ENCODE results near the gene FNDC1. TPM values are rescaled to one million over a fixed set of nuclear protein-coding genes. Genes with fewer than 3 reads are reported as not detected.

Gene FNDC1
- polyA plus RNA-seq, 1 experiment: 0.01 TPM

DNA sequence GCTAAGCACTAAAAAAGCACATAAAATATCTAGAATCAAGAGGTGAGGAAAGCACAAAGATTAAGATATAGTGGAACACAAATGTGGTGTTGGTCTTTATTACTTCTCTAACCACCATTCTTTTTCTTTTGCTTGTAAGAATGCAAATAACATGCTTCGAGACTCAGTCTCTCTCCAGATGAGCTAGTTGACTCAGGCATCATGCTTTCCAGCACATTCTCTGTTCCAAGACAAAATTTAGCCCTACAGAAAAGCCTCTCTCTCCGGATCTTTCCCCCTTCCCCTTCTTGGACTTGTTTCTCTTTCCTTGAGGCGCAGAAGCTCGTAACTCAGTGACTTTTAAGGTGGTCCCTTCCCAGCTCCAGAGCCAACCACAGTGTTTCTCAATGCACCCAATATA, 91.0 kb downstream of the FNDC1 start:
- DNase-seq (ENCODE audit: low read depth, low spot score): no peak
- CTCF ChIA-PET: interaction anchor here (1.4 kb wide), 1 partner anchor 395 kb away, joined by 4 read pairs; no protein-coding TSS in a partner anchor
- H3K9me3 ChIP-seq (ENCODE audit: control insufficient read depth, insufficient read depth, low read length): no peaks in the 10 kb centered on the region
- H3K27ac ChIP-seq (ENCODE audit: low read depth, low read length): no peak overlapping the region
- no peaks in the 10 kb centered on the region for H3K27me3 ChIP-seq (ENCODE audit: control insufficient read depth, insufficient read depth, low read length)
- POLR2A ChIA-PET: no interaction called here
- TF ChIP-seq CTCF (IDR thresholded peaks at IDR 0.05; ENCODE audit: low read depth, low read length): no peak
- no peak overlapping the region for H3K4me3 ChIP-seq (ENCODE audit: low read depth, low read length)

- H3K4me3 ChIP-seq (ENCODE audit: low read depth, low read length): no peak overlapping the region
- H3K27ac ChIP-seq (ENCODE audit: low read depth, low read length): no peak overlapping the region
- H3K27me3 ChIP-seq (ENCODE audit: control insufficient read depth, insufficient read depth, low read length): no peaks in the 10 kb centered on the region
- no peak for DNase-seq (ENCODE audit: low read depth, low spot score)
- no peaks in the 10 kb centered on the region for H3K9me3 ChIP-seq (ENCODE audit: control insufficient read depth, insufficient read depth, low read length)
- ChIA-PET POLR2A (no interaction called here), CTCF (interaction anchor here (0.6 to 2.5 kb wide), 3 partner anchors 9 to 393 kb away, joined by 3 to 15 read pairs (median 4); no protein-coding TSS in a partner anchor)
- TF ChIP-seq CTCF (IDR thresholded peaks at IDR 0.05; ENCODE audit: low read depth, low read length): no peak
Measured at GRCh38 chr6:159261995-159262394, 92.8 kb downstream of the FNDC1 start.

DNA sequence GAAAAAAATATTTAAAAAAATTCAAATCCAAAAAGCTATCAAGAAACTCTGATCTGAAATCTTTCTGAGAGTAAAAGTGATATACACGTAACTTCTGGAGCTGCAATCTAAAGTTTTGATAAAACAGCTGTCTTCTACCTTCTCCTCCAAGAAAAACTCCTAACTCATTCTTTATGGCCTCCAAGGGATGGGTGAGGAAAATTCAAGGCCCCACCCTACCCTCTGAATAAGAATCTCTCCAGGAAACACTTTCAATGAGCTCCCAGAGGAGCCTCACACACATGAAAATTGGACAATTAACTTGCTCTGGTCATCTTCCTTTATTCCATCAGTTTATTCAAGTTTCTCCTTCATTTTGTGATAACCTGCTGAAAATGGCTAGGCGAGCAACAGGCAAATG, 93.4 kb downstream of the FNDC1 start:
- no peak overlapping the region for H3K4me3 ChIP-seq (ENCODE audit: low read depth, low read length)

DNA sequence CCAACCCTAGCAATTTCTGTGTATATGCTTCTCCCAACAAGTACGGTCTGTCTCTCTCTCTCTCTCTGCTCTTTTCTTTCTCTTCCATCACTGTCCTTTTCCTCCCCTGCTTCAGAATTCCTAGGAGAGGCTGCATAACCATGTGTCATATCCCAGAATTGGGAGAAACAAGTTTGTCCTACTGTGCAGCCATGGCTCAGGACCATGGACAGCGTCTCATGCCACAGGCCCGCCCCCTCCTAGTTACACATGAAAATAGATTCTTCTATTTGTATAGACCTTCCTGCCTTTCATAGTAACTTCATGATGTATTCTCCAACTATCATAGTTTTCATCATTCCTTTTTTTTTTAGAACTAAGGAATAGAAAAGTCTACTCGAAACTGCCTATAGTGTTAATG, 98.0 kb downstream of the FNDC1 start:
- no peak overlapping the region for H3K27ac ChIP-seq (ENCODE audit: low read depth, low read length)
- no peak for DNase-seq (ENCODE audit: low read depth, low spot score)
- POLR2A ChIA-PET: no interaction called here
- CTCF ChIA-PET: interaction anchor here (0.5 to 0.9 kb wide), 2 partner anchors 12 to 53 kb away, joined by 3 to 5 read pairs; no protein-coding TSS in a partner anchor
- no peak for TF ChIP-seq CTCF (IDR thresholded peaks at IDR 0.05; ENCODE audit: low read depth, low read length)
- H3K9me3 ChIP-seq (ENCODE audit: control insufficient read depth, insufficient read depth, low read length): no peaks in the 10 kb centered on the region
- no peak overlapping the region for H3K4me3 ChIP-seq (ENCODE audit: low read depth, low read length)
- H3K27me3 ChIP-seq (ENCODE audit: control insufficient read depth, insufficient read depth, low read length): no peaks in the 10 kb centered on the region

More for the DNA sequence above, 93.4 kb downstream of the FNDC1 start:
- Histone ChIP-seq H3K27me3 (ENCODE audit: control insufficient read depth, insufficient read depth, low read length) (no peaks in the 10 kb centered on the region), H3K9me3 (ENCODE audit: control insufficient read depth, insufficient read depth, low read length) (no peaks in the 10 kb centered on the region), H3K27ac (ENCODE audit: low read depth, low read length) (no peak overlapping the region)
- no peak for DNase-seq (ENCODE audit: low read depth, low spot score)
- no peak for TF ChIP-seq CTCF (IDR thresholded peaks at IDR 0.05; ENCODE audit: low read depth, low read length)
- ChIA-PET CTCF (interaction anchor here (2.0 to 2.5 kb wide), 2 partner anchors 10 to 392 kb away, joined by 4 to 15 read pairs; no protein-coding TSS in a partner anchor), POLR2A (no interaction called here)

DNA sequence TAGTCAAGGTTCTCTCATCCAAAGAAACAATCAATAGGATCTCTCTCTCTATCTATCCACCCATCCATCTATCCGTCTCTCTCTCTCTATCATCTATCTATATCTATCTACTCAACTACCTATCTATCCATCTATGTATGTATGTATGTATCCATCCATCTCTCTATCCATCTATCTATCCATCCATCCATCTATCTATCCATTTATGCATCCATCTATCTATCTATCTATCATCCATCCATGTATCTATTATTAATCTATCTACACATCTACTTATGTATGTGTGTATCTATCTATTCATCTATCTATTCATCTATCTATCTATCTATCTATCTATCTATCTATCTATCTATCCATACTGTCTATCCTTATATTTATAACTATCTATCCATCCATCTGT, 99.3 kb downstream of the FNDC1 start:
- ChIA-PET CTCF (no interaction called here), POLR2A (no interaction called here)
- TF ChIP-seq CTCF (IDR thresholded peaks at IDR 0.05; ENCODE audit: low read depth, low read length): no peak
- DNase-seq (ENCODE audit: low read depth, low spot score): no peak
- H3K27ac ChIP-seq (ENCODE audit: low read depth, low read length): no peak overlapping the region
- H3K4me3 ChIP-seq (ENCODE audit: low read depth, low read length): no peak overlapping the region
- H3K9me3 ChIP-seq (ENCODE audit: control insufficient read depth, insufficient read depth, low read length): no peaks in the 10 kb centered on the region
- H3K27me3 ChIP-seq (ENCODE audit: control insufficient read depth, insufficient read depth, low read length): no peaks in the 10 kb centered on the region

Data from AG04450 (cell line).